Dedifferentiated amniotic fluid mesenchymal stem cell (primary cell): ENCODE results near the gene MAMLD1.

ENCODE experiments used
- DNase-seq: peaks from one replicate; pipeline ENCODE4 v3.0.0-alpha.2; 2016; ENCODE audit errors: extremely low spot score

The MAMLD1 gene

GRCh38 chrX:150531467-150531866, 168.3 kb downstream of the MAMLD1 start:
- DNase-seq, result no peak

- DNase-seq, result no peak
Measured at GRCh38 chrX:150533863-150534262, 170.7 kb downstream of the MAMLD1 start.

GRCh38 chrX:150536455-150537116, 173.5 kb downstream of the MAMLD1 start:
- no peak for DNase-seq

- DNase-seq, result no peak
Measured at GRCh38 chrX:150537851-150538250, 174.7 kb downstream of the MAMLD1 start.

DNA sequence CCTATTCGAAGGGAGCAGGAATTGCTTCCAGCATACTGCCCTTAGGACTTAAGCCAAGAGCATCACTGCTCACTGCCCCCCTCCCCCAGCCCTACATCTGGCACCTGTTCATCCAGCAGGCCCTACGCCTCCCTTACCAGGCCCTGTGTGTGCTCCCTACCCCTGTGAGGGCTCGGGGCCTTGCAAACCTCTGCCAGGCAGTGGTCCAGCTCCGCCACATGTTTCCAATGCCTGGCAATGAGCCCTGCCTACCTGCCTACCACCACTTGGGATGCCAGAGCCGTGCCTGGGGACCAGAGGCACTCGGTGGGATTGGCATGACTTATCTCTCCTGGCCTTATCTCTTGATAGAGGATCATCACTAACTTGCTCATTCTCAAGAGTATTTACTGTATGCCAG, 177.8 kb downstream of the MAMLD1 start:
- DNase-seq, result no peak

- DNase-seq, result no peak
Measured at GRCh38 chrX:150542846-150543229, 179.7 kb downstream of the MAMLD1 start.

DNA sequence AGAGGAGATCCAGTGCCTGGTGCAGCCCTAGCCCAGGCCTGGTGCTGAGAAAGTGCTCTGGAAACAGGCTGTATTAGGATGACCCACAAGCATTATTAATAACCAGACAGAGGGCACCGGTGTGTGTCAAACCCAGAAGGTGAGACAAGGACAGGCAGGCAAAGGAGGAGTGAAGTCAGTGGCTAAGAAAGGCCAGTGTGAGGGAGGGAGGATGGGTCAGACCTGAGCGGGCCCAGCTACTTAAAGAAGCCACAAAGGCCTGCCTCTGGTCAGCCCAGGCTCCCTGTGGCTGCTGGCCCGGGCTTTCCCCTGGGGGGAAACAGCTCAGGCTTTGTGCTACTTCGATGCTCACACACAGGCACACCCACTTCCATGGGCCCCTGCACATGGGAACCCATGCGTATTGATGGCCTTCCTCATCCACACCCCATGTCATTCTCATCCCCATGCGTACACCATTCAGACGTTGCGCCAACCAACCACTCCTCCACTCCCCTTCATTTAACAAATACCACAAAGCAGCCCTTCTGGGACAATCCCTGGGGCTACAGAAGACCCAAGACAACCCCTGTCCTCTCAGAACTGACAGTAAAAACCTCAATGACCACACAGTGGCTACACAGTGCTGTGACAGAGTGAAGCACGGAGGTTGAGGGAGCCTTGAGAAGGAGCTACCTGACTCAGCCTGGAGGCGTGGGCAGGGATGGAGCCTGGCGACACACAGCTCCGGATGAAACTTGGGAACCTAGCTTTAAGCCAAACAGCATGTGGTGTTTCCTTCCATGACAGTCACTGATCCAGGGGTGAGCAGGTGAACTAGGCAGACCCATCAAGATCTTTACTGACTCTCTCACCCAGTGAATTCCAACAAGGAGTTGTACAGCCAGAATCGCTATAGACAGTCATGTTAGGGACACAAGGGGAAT, 180.4 kb downstream of the MAMLD1 start:
- DNase-seq, result no peak

DNA sequence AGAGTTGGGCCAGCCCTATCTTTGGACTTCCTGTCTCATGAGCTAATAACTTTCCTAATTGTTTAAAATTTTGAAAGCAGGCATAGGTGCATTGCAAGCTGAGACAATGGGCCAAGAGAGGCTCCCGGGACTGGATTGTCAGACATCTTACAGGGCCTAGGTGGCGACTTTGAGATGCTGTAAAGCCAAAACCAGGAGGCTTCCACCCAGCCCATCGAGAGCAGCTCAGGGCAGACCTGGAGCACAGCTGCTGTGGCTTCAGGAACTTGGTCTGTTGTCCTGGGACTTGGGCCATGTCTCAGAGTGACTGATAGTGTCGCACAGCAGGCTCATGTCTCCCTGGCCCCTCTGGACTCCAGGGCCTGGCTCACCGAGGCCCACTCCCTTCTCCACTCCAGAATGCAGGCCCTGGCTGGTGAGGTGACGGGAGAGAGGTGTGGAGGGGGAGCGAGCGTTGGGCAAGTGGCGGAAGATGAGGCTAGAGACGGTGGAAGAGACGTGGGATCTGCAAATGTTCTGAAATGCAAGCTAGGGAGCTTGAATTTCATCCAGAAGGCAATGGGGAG, 181.2 kb downstream of the MAMLD1 start:
- no peak for DNase-seq

DNA sequence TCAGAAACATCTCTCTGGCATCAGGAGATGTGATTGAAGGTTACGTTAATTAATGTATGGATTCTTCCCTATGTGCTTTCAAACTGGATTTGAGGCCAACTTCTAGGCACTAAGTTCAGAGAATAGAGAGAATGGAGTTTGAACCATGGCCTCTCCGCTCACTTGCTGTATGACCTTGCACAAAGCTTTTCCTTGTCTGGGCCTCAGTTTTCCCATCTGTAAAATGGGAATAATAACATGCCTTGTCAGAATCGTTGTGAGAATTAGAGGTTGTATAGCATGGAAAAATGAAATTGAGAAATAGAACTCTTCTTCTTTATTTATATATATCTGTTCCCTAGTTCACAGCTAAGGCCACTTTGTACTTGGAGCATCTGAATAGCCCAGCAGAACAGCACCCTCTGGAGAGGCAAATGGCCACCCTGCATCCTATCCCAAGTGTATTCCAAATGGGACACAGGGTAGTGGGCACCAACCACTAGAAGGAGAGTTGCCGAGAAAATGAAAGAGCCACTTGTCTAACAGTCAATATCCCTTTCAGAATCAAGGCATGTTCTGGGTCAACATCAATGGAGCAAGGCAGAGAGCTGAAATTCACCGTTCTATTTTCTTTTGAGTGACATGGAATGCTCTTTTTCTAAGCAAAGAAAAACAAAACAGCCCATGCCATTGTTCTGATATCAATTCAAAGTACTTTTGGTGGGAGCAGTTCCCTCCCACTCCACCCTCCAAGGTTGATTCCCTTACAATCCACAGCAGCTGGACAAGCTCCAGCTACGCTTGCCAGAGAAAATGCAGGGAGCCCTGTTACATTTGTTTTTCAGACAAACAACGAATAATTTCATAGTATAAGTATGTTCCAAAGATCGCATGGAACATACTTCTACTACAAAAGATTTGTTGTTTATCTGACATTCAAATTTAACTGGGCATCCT, 182.0 kb downstream of the MAMLD1 start:
- DNase-seq, result no peak

DNA sequence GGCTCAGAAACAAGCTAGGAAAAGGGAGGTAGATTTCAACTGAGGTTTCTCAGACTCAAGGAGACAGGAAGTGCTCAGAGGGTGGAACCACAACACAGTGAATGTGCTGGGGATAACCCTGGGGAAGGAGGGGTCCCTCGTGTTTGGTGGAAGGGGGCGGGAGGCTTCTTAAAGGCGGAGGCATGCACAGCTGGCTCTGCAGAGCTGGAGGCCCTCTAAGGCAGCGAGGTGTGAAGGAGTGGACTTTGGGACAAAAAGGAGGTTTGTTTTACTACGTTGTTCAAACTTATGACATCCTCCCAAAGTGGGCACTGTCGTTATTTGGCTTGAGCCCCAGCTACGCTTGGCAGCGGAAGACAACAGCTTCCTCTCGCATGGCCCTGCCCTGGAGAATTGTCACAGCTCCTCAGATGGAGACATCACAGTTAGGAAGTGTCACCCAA, 183.6 kb downstream of the MAMLD1 start:
- no peak for DNase-seq

DNA sequence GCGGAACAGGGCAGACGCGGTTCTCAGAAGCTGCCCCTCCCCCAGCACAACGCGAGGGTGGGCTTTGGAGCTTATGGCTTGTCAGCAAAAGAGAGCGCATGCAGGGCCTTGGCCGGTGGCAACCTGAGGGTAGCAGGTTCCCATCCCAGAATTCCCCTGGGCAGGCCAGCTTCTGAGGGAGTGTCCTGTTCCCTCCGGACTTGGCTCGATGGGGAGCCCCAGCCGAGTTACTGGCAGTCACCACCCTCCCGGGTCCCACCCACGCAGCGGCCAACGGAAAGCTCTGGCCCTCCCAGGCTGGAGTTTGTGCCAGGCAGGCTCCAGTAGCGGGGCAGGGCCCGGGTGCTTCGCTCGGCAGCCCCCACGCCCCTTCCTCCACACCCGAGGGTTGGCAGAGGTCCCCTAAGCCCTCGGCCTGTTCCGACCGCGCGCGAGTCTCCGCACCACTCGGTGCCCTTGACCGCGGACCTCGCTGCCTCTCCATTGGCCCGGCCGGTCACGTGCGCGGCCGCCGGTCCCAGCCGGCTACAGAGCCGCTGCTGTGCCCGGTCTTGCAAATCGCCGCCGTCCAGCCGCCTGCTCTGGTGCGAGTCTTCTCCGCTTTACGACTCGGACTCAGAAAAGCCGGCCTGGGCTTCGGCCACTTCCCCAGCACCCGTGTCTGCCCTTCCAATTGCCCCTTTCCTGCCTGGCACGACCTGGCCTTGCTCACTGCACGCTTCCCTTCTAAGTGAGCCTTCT, 184.4 kb downstream of the MAMLD1 start:
- no peak for DNase-seq

DNA sequence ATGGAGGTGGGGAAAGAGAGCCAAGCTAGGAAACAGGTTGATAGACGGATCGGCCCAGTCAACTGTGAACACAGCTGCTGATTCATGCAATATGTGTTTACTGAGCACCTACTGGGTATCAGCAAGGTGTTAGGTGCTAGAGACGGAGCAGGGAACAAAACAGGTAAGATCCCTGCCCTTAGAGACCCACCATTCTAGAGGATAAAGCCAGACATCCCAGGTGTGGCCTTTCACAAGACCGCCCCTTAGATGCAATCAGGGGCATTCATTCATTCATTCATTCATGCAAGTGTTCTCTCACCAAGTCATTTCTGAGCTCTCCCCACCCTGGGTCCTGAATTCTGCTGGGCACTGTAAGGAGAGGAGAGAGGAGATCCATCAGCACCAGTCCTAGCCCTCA, 185.1 kb downstream of the MAMLD1 start:
- no peak for DNase-seq

GRCh38 chrX:150548684-150549083, 185.6 kb downstream of the MAMLD1 start:
- no peak for DNase-seq

- DNase-seq, result no peak
Measured at GRCh38 chrX:150551963-150552362, 188.8 kb downstream of the MAMLD1 start.

DNA sequence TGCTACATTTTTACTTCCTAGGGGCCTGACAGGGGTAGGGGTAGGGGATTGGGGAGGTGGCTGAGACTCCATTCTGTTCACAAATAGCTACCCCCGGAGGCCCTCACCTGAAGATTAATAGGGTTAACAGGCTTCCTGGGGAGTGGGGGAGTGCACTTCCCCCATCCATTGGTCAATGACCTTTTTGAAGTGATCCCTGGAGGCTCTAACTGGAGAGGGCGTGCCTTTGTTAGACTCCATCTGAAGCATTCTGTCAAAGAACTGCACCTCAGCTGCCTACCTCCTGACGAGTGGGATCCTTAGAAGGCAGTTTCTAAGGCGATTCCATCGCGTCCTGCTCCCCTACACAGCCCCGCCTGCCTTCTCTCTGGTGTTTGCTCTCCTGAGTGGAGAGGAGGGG, 195.3 kb downstream of the MAMLD1 start:
- no peak for DNase-seq
